ENCODE results near the gene PPIL1.

DNA sequence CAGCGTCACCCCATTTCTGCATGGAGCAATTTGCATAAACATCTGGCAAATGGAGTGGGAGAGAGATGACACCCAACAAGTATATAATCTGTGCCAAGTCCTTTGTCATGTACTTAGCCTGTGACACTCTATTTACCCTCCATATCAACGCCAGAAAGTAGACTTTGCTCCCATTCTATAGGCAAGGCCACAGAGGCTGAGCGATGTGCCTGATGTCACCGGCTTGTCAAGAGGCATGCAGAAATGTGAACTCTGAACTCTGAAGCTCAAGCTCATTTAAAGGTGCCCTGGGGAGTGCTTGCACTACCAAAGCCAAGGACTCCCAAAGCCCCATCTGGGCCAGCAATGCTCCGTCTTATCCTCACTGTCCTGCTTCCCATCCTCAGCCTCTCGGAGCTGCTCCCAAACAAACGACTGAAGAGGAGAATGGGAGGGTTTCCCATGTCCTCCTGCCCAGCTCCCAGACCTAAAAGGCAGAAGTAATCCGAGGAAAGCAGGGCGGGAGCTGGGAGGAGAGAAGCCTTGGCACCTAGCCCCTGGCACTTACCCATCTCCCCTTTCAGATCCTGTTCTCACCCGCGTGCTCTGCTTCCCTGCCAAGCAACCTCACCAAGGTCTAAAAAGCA is 44.6 kb downstream of the PPIL1 start:
- TF ChIP-seq EZH2 (conservative IDR thresholded peaks at IDR 0.05; ENCODE audit: low read depth, low read length): no peak
- peak in 1 of 2 experiments; percentile 45; a peak in 2 of 4 replicates for TF ChIP-seq POLR2A (IDR thresholded peaks at IDR 0.05; ENCODE audit: insufficient read depth in 1 of 2, low read depth in 2 of 2, low read length in 2 of 2)
- TF ChIP-seq SP2 (CRISPR knock-in tag; IDR thresholded peaks at IDR 0.05): no peak

Measured in HepG2 (cell line).